ENCODE results near the gene CHAT. TPM values are rescaled to one million over a fixed set of nuclear protein-coding genes. Genes with fewer than 3 reads are reported as not detected.

The CHAT gene
- total RNA-seq, 1 donor from 2014 or later, result not detected

GRCh38 chr10:49571388-49571787, 42.4 kb upstream of the CHAT start:
- Histone ChIP-seq H3K27me3 (ENCODE audit: low read depth) (no peaks in the 10 kb centered on the region), H3K9me3 (no peaks in the 10 kb centered on the region), H3K4me1 (no peaks in the 10 kb centered on the region), H3K4me3 (no peak overlapping the region), H3K27ac (no peak overlapping the region), H3K36me3 (no peaks in the 10 kb centered on the region)
- intact Hi-C loops (cut with DNase I), result no loop called here
- no peak for ATAC-seq
- DNase-seq, result no peak
- TF ChIP-seq CTCF (IDR thresholded peaks at IDR 0.05), result no peak

- intact Hi-C loops (cut with DNase I), result no loop called here
- H3K4me3 ChIP-seq, result no peak overlapping the region
- no peak for ATAC-seq
- no peaks in the 10 kb centered on the region for H3K9me3 ChIP-seq
- H3K4me1 ChIP-seq, result no peaks in the 10 kb centered on the region
- DNase-seq, result no peak
- H3K36me3 ChIP-seq, result no peaks in the 10 kb centered on the region
- H3K27me3 ChIP-seq (ENCODE audit: low read depth), result no peaks in the 10 kb centered on the region
- no peak for TF ChIP-seq CTCF (IDR thresholded peaks at IDR 0.05)
- H3K27ac ChIP-seq, result no peak overlapping the region
These were observed 41.2 kb upstream of the CHAT start for GRCh38 chr10:49572594-49573114.

GRCh38 chr10:49575489-49576072, 38.3 kb upstream of the CHAT start:
- H3K9me3 ChIP-seq, result no peaks in the 10 kb centered on the region
- no peak overlapping the region for H3K4me3 ChIP-seq
- H3K27ac ChIP-seq, result no peak overlapping the region
- DNase-seq, result no peak
- no peaks in the 10 kb centered on the region for H3K36me3 ChIP-seq
- no peak for ATAC-seq
- H3K27me3 ChIP-seq (ENCODE audit: low read depth), result no peaks in the 10 kb centered on the region
- no peaks in the 10 kb centered on the region for H3K4me1 ChIP-seq
- TF ChIP-seq CTCF (IDR thresholded peaks at IDR 0.05), result no peak
- intact Hi-C loops (cut with DNase I), result no loop called here

DNA sequence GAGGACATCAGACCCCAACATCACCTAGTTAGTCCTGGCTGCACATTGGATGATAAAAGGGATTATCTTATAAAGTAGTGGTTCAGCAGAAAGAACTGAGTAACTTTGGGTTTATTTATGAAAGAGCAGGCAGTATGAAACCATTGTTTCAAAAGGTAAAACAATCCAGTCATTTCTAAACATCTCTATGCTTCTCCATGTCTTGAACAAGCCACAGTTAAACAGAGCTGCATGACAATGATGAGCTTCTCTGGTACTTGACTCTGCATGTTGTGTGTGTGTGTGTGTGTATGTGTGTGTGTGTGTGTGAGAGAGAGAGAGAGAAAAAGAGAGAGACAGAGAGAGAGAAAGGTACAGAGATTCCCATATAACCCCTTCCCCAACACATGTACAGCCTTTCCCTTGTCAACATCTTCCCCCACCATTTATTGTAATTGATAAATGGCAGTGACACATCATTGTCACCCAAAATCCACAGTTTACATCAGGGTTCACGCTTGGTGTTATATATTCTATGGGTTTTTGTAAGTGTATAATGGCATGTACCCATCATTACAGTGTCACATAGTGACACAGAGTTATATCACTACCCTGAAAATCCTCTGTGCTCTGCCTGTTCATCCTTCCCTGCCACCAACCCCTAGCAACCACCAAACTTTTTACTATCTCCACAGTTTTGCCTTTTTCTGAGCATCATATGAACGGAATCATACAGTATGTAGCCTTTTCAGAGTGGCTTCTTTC, 36.5 kb upstream of the CHAT start:
- Histone ChIP-seq H3K9me3 (no peaks in the 10 kb centered on the region), H3K27ac (no peak overlapping the region), H3K4me3 (no peak overlapping the region), H3K4me1 (no peaks in the 10 kb centered on the region), H3K27me3 (ENCODE audit: low read depth) (no peaks in the 10 kb centered on the region), H3K36me3 (no peaks in the 10 kb centered on the region)
- TF ChIP-seq CTCF (IDR thresholded peaks at IDR 0.05), result no peak
- ATAC-seq (no peak), DNase-seq (no peak)
- intact Hi-C loops (cut with DNase I), result no loop called here

- DNase-seq (no peak), ATAC-seq (no peak)
- no peak overlapping the region for H3K27ac ChIP-seq
- intact Hi-C loops (cut with DNase I), result no loop called here
- H3K4me1 ChIP-seq, result no peaks in the 10 kb centered on the region
- TF ChIP-seq CTCF (IDR thresholded peaks at IDR 0.05), result no peak
- no peak overlapping the region for H3K4me3 ChIP-seq
- no peaks in the 10 kb centered on the region for H3K9me3 ChIP-seq
- no peaks in the 10 kb centered on the region for H3K36me3 ChIP-seq
- H3K27me3 ChIP-seq (ENCODE audit: low read depth), result no peaks in the 10 kb centered on the region
These were observed 35.4 kb upstream of the CHAT start for GRCh38 chr10:49578392-49578791.
